GM21360 (cell line): Measurements from ENCODE around the gene NFIA.

ENCODE experiments used
- ATAC-seq: cut with Tn5 transposase; IDR thresholded peaks from one replicate; pipeline ENCODE4 v1.9.1; 2021; ENCODE audit warnings: mild to moderate bottlenecking, moderate library complexity; ENCODE audit not compliant: unreplicated experiment

The NFIA gene

GRCh38 chr1:61083013-61083806, 849 bp downstream of the NFIA start:
- ATAC-seq: no peak

DNA sequence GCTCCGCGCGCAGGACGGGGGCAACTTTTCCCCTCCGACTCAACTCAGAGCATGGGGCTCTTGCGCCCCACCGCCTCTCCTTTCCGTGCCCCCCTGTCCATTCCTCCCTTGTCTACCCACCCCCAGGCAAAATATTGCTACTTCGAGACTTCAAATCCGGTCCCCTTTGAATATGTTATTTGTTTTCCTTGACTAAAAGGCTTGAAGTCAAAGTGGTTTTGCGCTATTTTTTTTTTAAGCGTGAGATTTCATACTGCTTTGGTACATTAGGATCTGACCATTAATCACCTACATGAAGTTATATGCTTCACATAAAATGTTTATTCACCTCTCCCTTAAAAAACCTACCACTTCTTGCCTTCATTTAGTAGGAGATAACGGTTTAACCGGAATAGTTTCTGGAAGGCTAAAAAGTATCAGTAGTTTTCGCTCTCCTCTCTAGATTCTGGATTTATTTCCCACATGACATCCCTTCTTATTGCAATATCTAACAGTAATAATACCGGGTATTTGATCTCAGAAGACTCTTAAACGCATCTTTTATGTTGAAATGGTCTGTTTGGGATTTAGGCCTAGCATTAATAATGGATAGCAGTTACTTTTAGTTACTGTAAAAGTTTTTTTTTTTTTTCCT, 1.6 kb downstream of the NFIA start:
- ATAC-seq: no peak

DNA sequence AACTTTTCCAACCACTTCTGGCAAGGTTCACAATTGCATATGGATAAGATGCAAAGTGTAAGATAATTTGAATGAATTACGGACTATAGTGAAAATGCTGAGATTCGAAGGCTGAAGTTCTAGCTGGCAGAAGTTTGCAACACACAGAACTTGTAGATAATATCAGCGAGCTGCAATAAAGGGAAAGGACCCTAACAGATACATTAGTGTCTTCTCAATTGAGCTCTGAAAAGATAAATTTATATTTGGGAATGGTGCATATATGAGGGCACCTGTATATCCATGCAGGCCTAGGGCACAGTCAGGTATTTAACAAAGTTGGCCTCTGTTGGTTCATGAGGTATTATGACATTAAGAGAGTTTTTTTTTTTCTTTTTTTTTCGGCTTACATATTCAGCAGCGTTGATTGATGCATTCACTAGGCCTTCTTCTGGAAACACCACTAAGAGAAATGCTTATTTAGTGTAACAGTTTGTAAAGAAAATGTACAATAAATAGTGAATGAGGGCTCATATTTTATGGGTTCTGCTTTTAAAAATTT, 2.2 kb downstream of the NFIA start:
- no peak for ATAC-seq

DNA sequence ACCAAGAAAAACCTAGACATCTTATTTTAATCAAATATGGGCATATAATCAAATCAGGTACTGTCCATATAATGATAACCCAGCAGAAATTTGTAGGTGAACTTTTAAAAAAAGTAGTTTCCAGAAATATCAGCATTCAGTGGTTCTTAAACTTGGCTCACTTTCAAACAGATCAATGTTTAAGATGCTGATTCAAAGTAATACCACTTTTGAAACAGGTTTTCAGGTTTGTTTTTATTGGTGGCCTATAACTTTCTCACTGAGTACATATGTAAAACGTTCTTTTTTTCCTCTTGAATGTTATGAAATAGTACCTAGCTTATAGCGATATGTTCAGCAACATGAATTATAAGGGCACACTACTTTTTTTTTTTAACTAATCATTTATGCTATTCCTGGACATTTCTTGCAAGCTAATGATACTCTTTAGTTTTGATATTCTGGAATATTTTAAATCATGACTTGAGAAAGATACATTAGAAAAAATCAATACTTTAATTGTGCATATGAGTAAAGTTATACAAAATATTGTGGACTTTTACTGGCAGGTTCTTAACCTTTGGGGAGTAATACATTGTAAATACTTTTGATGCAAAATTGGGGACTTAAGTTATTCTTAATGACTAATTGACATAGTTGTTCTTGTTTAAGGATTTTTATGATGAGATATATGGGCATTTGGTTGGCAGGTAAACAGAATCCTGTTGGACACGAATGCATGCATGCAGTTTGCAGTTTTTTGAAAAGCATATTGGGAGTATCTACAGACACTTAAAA, 3.0 kb downstream of the NFIA start:
- no peak for ATAC-seq

GRCh38 chr1:61085983-61086644, 3.8 kb downstream of the NFIA start:
- no peak for ATAC-seq

GRCh38 chr1:61087571-61087970, 5.2 kb downstream of the NFIA start:
- no peak for ATAC-seq

DNA sequence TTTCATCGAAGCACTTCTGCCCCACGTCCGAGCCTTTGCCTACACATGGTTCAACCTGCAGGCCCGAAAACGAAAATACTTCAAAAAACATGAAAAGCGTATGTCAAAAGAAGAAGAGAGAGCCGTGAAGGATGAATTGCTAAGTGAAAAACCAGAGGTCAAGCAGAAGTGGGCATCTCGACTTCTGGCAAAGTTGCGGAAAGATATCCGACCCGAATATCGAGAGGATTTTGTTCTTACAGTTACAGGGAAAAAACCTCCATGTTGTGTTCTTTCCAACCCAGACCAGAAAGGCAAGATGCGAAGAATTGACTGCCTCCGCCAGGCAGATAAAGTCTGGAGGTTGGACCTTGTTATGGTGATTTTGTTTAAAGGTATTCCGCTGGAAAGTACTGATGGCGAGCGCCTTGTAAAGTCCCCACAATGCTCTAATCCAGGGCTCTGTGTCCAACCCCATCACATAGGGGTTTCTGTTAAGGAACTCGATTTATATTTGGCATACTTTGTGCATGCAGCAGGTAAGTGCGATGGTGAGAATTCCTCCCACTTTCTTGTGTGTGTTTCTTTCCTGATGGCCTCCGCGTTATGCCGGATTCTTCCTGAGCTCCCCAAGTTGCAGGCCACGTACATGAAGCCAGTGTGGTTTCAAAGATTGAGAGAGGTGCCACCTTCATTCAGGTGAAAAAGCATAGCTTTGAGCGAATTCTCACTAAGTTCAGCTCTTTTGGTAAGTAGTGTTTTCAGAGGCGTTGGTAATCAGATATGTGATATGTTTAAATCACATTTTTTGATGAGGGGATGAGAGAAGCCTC, 6.0 kb downstream of the NFIA start:
- ATAC-seq: no peak

- ATAC-seq: no peak
Measured at GRCh38 chr1:61089338-61089737, 7.0 kb downstream of the NFIA start.

DNA sequence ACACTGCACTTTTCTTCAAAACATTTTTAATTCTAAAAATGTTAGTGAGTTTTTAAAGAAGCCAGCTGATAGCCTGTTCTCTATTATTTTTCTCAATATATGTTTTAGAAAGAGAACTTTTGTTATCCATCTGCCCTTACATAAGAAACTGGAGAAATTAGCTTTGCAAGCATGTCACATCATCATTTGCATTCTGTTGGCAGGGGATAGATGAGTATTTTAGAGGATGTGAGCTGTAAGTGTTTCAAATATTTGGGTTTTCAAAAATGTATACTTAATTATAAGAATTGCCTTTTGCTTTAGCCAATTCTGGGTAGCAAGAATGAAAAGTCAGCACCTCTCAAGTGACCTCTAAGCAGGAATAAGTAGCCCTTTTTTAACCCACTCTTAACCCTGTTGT, 7.4 kb downstream of the NFIA start:
- no peak for ATAC-seq

GRCh38 chr1:61090546-61091202, 8.3 kb downstream of the NFIA start:
- ATAC-seq: no peak

DNA sequence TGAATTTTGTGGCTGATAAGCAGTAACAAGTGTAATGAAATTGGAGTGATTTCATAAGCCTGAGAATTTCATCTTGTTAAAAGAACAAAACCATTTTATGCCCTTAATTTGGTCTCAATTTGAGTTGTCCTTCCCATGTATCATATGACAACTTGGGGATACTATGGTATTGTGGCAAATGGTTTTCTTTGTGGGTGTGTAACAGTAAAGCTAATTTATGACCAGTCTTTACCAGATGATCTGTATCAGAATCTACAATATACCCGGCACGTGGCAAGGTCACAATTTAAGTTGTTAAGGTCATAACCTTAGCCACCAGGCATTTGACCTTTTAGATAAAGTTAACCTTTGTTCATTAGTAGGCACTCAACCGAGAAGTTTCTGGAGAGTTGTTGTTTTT, 9.1 kb downstream of the NFIA start:
- no peak for ATAC-seq

DNA sequence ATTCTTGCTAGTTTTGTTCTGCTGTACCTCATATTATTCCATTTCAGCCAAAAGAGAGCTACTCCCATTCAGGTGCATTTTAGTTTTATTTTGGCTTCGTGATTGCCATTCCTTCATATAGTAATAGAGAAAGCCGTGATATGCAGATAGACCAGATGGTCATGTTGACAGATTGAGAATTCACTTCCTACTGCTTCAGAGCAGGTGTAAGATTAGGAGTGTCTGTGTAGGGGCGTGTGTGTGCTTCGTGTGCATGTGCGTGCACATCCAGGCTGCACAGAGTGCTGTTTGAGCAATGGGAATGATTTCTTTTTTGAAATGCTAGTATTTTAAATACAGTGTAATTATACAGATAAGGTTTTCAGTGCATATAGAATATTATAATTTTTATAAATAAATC, 10.3 kb downstream of the NFIA start:
- ATAC-seq: no peak

- ATAC-seq: no peak
Measured at GRCh38 chr1:61093525-61094137, 11.3 kb downstream of the NFIA start.

GRCh38 chr1:61094677-61095469, 12.5 kb downstream of the NFIA start:
- no peak for ATAC-seq

DNA sequence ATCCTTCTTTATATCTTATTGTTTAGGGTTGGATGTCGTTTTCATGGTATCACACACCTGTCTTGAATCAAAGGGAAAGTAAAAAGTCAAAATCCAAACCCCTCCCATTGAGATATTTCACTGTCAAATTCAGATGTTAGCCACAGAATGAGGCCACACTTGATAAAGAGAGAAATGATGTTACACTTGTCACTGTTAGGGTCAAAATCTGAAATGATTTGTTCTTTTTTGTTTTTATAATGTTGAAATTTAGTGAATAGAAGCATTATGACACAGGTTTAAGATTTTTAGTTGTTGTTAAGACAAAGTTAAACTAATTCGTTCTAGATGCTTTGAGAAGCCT, 13.1 kb downstream of the NFIA start:
- ATAC-seq: no peak

DNA sequence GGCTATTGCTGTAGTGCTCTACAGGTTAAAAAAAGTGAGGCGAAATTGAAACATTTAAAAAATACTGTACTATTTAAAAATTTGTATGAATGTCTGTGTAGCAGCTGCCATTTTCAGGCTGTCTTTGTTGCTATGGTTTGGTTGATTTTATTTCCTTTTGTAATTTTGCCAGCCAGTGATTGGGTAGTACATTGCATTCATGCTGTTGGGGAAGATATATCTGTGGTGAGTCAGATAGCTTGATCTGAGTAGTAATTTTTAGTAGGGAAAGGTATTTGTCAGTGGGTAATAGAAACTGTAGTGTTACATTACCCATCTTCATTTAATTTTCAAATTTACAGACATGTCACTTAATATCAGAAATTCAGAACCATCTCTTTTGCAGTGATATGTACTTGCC, 15.0 kb downstream of the NFIA start:
- no peak for ATAC-seq

DNA sequence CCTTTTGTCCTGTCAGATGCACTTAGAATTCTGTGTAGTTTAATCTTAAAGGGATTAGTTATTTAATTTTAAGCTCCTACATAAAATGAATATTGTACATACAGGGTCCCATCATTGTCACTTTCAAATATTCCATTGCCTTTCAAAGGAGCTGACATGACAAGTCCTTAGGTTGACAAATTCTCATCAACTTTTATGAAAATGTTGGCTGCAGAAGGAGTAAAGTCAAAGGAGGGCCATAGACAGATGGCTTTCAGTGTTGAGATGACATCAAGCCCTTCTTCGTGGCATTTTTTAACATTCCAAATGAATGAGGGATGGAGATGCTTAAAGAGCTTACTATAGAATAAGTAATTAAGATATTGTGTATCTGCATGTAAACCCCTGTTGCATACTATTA, 15.4 kb downstream of the NFIA start:
- no peak for ATAC-seq

DNA sequence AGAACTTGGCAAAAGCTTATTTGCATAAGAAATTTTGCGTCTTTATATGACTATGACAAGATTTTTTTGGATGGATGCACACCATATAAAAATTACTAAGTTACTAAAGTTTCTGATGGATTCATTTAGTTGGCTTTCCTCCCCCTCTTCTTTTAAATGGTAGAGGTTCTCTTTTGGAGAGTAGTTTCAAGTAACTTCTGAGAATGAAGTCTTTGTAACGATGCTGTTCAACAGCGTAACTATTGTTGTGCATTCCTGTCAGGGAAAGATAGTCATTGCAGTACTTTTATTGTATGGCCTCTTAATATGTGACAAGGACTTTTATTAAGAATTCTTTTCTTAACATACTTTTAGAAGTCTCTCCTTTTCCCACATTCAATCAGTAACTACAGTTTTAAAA, 16.0 kb downstream of the NFIA start:
- no peak for ATAC-seq
